ENCODE results near the gene SRMS.

GRCh38 chr20:63548542-63548941 lies 993 bp upstream of the SRMS start:
- TF ChIP-seq POLR2AphosphoS5 (IDR thresholded peaks at IDR 0.05; ENCODE audit: insufficient read depth in 1 of 2, low read depth in 1 of 2) = no peak
- no peak for TF ChIP-seq CTCF (IDR thresholded peaks at IDR 0.05)
